Lower leg skin (tissue), 4 donors: ENCODE measurements around the gene PDIA2. TPM values are rescaled to one million over a fixed set of nuclear protein-coding genes. Genes with fewer than 3 reads are reported as not detected.

Source experiments
- DNase-seq, 2 donors: peaks; one replicate each; pipeline ENCODE4 v3.0.0-alpha.2; 2019; ENCODE audit warnings: low spot score in 2 of 2
- H3K4me3 ChIP-seq: fragments of 200-600 bp; sonication (generic); 2 replicates; pipeline ENCODE4 v1.5.1; 2017; ENCODE audit warnings: mild to moderate bottlenecking, low read depth; ENCODE audit not compliant: poor library complexity, severe bottlenecking
- POLR2A ChIP-seq, 2 donors: fragments of 450-650 bp; IDR thresholded peaks; one replicate each; pipeline ENCODE4 v1.6.1; 2016 to 2017; ENCODE audit warnings: antibody characterized with exemption in 2 of 2, mild to moderate bottlenecking in 1 of 2, moderate library complexity in 1 of 2
- WGBS, 2 donors: methylation state at CpG; one replicate each; pipeline ENCODE4 v1.1.5; 2018; 5-methylcytosine and 5-hydroxymethylcytosine counted together
- intact Hi-C: fragments of 100-400 bp; cut with DNase I; formaldehyde crosslinking; loops from one replicate; pipeline ENCODE4 v1.15.0; 2023; ENCODE audit warnings: low total_unique reads
- total RNA-seq, 4 donors: library from RNA; depleted of rRNA; stranded (reverse); fragments of >200 nt; gene quantifications; one replicate each; pipeline ENCODE4 v1.1.0, GENCODE V29; 2016
- TF ChIP-seq, protein P1 (sequence below), 3 donors: fragments of 450-650 bp; IDR thresholded peaks; one replicate each; pipeline ENCODE4 v1.5.1; 2016; ENCODE audit warnings: antibody characterized with exemption in 3 of 3, mild to moderate bottlenecking in 3 of 3, moderate library complexity in 2 of 3

PDIA2 gene
- total RNA-seq, 4 donors from 2014 or later: 0.12 to 0.45 (median 0.23) TPM; not detected in 1

DNA sequence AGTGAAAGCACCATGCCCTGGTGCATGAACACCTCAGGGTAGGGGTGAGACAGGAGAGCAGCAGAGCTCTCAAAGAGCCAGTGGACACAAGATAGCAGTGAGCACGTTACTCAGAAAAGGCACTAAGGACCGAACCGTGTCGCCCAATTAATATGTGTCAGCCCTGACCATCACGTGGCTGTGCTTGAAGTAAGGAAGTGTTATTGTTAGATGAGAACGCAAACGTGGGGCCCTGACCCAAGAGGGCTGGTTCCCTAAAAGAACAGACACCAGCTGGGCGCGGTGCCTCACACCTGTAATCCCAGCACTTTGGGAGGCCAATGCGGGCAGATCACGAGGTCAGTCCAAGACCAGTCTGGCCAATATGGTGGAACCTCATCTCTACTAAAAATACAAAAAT, 53.3 kb downstream of the PDIA2 start:
- WGBS, 2 donors: 81 to 88% methylated on average over 11 of the region's 11 CpGs
- intact Hi-C loops: no loop called here
- no peak for DNase-seq
- no peak overlapping the region for H3K4me3 ChIP-seq
- TF ChIP-seq, protein P1, sequence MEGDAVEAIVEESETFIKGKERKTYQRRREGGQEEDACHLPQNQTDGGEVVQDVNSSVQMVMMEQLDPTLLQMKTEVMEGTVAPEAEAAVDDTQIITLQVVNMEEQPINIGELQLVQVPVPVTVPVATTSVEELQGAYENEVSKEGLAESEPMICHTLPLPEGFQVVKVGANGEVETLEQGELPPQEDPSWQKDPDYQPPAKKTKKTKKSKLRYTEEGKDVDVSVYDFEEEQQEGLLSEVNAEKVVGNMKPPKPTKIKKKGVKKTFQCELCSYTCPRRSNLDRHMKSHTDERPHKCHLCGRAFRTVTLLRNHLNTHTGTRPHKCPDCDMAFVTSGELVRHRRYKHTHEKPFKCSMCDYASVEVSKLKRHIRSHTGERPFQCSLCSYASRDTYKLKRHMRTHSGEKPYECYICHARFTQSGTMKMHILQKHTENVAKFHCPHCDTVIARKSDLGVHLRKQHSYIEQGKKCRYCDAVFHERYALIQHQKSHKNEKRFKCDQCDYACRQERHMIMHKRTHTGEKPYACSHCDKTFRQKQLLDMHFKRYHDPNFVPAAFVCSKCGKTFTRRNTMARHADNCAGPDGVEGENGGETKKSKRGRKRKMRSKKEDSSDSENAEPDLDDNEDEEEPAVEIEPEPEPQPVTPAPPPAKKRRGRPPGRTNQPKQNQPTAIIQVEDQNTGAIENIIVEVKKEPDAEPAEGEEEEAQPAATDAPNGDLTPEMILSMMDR (IDR thresholded peaks at IDR 0.05): no peak
- TF ChIP-seq POLR2A (IDR thresholded peaks at IDR 0.05): no peak

Other genes starting within 250 kb of the PDIA2 start
- gene POLR3K, start 229.6 kb upstream of the PDIA2 start, total RNA-seq: 1 to 10 TPM; 1.1 to 6.0 (median 3.0) TPM
- gene SNRNP25, start 229.3 kb upstream of the PDIA2 start, total RNA-seq: 10 to 100 TPM in 3 of 4 donors, 1 to 10 TPM in 1; 6.3 to 12.0 (median 10.4) TPM
- gene RHBDF1, start 210.5 kb upstream of the PDIA2 start, total RNA-seq: 10 to 100 TPM; 38.6 to 45.9 (median 43.6) TPM
- gene MPG, start 204.9 kb upstream of the PDIA2 start, total RNA-seq: 10 to 100 TPM; 46.8 to 84.8 (median 61.0) TPM
- 10 to 100 TPM; 20.3 to 33.9 (median 23.6) TPM for gene NPRL3, start 144.5 kb upstream of the PDIA2 start, total RNA-seq
- not detected for gene HBZ, start 130.5 kb upstream of the PDIA2 start, total RNA-seq
- not detected for gene HBM, start 117.2 kb upstream of the PDIA2 start, total RNA-seq
- 100 to 1,000 TPM in 1 of 4 donors, 10 to 100 TPM in 2, 1 to 10 TPM in 1; 1.3 to 348 (median 64.4) TPM for gene HBA2, start 110.3 kb upstream of the PDIA2 start, total RNA-seq
- 100 to 1,000 TPM in 2 of 4 donors, 10 to 100 TPM in 1, 1 to 10 TPM in 1; 2.5 to 474 (median 180) TPM for gene HBA1, start 106.5 kb upstream of the PDIA2 start, total RNA-seq
- gene HBQ1, start 102.7 kb upstream of the PDIA2 start, total RNA-seq: 1 to 10 TPM in 1 of 4 donors, not detected in 3; 1.7 TPM
- gene LUC7L, start 53.7 kb upstream of the PDIA2 start, total RNA-seq: 100 to 1,000 TPM in 1 of 4 donors, 10 to 100 TPM in 3; 38.4 to 111 (median 43.5) TPM
- 100 to 1,000 TPM in 3 of 4 donors, 10 to 100 TPM in 1; 61.4 to 123 (median 110) TPM for gene FAM234A, start 48.3 kb upstream of the PDIA2 start, total RNA-seq
- gene RGS11, start 7.2 kb upstream of the PDIA2 start, total RNA-seq: 1 to 10 TPM in 2 of 4 donors, under 1 TPM in 2; 0.08 to 2.7 (median 1.6) TPM
- gene ARHGDIG, start 2.6 kb upstream of the PDIA2 start, total RNA-seq: not detected
- gene AXIN1, start 69.6 kb downstream of the PDIA2 start, total RNA-seq: 10 to 100 TPM; 37.9 to 45.7 (median 40.6) TPM
- gene MRPL28, start 87.4 kb downstream of the PDIA2 start, total RNA-seq: 10 to 100 TPM; 55.1 to 70.8 (median 61.6) TPM
- 10 to 100 TPM; 13.8 to 30.0 (median 19.4) TPM for gene PGAP6, start 98.8 kb downstream of the PDIA2 start, total RNA-seq
- gene NME4, start 114.0 kb downstream of the PDIA2 start, total RNA-seq: 10 to 100 TPM; 15.4 to 29.8 (median 19.5) TPM
- 10 to 100 TPM; 14.0 to 21.0 (median 18.8) TPM for gene DECR2, start 118.7 kb downstream of the PDIA2 start, total RNA-seq
- gene RAB11FIP3, start 142.5 kb downstream of the PDIA2 start, total RNA-seq: 10 to 100 TPM; 22.1 to 66.3 (median 27.7) TPM
- gene CAPN15, start 244.5 kb downstream of the PDIA2 start, total RNA-seq: 10 to 100 TPM; 80.8 to 95.5 (median 84.6) TPM